ENCODE results near the gene NTF4. TPM values are rescaled to one million over a fixed set of nuclear protein-coding genes. Genes with fewer than 3 reads are reported as not detected.

The NTF4 gene
- 5.8 TPM for polyA plus RNA-seq (ENCODE audit: insufficient read length)

GRCh38 chr19:49064768-49065611 lies at the start of gene NTF4:
Gene NTF4 (minus strand): TSS chr19:49064818. CDS start chr19:49061997, 2,821 bp downstream.
- DNase-seq: no peak

DNA sequence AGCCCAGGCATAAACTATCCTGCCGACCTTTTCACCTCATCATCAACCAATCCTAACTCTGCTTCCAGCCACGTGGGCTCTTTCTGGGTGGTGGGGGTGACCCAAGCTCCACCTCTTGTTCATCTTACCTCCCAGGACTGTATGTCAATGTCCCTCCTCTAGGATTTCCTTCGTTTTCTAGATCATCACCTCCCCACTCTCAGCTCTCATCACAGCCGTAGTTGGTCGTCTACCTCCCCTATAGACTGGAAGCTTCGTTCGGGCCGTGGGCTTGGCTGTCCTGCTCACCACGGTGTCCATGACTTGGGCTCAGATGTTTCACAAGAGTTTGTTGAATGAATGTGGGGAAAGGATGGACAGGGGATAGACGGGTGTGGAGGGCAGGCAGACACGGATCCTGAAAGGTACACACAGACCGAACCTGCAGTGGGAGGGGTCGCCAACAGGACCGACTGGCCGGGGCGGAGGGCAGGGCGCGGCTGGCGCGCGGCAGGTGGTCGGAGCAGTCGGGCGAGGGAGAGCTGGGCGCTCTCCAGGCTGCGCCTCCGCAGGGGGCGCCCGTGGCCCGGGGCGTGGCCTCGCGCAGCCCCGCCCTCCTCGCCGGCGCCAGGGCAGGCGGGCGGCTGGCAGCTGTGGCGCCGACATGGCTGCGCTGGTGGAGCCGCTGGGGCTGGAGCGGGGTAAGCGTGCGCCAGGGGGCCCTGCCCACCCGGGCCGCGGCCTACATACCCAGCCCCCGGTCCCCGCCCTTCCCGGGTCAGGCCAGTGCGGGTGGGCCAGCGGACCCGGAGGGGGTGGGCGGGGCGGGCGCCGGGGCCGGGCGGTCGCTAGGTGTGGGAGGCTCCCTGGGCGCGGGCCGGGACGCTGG lies 49.4 kb upstream of the NTF4 start, which contains the start of gene LIN7B:
Gene LIN7B (plus strand): TSS at position 609 of the 868 bp plus-strand sequence. CDS start 35 bp downstream, at position 644.
- peak; percentile 78 for DNase-seq

- no peak for DNase-seq
Observed at GRCh38 chr19:49111218-49111998, 46.8 kb upstream of the NTF4 start.

- no peak for DNase-seq
Observed at GRCh38 chr19:49110567-49110966, 45.9 kb upstream of the NTF4 start.

DNA sequence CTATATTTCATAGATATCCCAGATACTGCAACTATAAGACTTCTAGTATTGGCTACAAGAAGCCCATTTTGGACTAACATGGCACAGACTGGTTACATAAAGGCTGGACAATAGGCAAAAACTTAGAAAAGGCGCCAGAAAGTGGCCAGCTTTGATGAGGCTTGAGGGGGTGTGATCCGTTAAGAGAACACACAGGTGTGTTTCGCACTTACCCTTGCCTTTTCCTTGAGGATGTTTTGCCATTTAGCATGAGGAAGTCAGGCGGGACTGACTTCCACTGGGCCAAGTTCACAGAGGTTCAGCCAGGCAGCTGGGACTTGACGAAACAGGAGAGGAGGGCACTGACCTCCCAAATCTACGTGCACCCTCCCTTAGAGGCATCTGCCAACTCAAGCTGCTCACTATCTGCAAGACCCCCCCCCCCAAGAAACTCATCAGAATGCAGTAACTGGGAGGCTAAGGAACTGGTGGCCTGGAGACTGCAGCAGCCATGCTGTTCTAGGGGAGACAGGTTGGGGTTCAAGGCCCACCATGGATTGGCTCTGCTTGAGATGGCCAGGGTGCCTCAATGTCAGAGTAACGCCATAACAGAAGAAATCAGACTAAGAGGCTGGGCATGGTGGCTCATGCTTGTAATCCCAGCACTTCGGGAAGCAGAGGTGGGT lies 45.1 kb upstream of the NTF4 start:
- DNase-seq: no peak

- DNase-seq: no peak
Observed at GRCh38 chr19:49109051-49109450, 44.4 kb upstream of the NTF4 start.

- no peak for DNase-seq
Observed at GRCh38 chr19:49107625-49108459, 43.2 kb upstream of the NTF4 start.

DNA sequence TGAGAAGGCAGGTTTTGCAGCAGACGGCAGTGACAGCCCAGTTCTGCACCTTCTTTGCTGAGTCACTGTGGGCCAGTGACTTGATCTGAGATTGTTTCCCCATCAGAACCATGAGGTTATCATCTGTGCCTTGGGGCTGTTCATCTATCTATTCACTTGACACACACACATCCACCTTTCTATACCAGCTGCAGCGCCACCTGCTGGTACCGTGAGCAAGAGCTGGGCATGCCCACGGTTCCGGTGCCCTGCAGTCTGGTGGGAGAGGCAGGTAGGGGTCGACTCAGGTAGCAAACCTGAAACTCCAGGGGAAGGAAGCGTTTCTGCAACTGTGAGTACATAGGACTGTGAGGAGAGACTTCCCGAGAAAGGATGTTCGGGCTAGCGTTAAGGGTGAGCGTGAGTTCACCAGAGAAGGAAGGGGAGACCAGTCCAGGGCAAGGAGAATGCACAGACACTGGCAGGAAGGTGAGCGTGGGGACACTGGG lies 42.1 kb upstream of the NTF4 start:
- no peak for DNase-seq

DNA sequence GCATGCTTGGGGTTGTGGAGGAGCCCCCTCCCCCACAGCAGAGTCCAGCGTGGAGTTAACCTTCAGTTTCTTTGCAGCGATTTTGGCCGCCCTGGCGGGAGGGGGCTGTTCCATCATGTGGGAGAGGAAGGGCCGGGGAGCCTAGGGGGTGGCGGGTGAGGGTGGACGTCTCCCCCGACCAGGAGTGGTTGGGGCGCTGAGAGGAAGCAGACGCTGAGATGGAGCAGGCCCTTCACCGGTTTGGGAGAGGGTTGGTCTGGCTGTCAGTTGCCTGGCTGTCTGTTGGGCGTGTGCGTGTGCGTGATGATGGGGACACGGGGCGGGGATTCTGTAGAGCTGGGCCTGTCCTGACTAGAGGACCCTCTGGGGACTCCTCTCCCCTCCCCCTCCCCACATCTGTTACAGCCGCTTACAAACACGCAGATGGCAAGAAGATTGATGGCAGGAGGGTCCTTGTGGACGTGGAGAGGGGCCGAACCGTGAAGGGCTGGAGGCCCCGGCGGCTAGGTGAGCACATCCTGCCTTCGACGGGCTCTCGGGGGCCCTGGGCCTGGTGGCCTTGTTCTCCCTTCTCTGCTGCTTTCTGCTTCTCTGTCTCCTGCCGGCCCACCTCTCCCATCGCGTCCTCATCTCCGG lies 39.7 kb upstream of the NTF4 start:
- peak; percentile 67 for DNase-seq

GRCh38 chr19:49103331-49104085 lies 38.9 kb upstream of the NTF4 start:
- DNase-seq: no peak

DNA sequence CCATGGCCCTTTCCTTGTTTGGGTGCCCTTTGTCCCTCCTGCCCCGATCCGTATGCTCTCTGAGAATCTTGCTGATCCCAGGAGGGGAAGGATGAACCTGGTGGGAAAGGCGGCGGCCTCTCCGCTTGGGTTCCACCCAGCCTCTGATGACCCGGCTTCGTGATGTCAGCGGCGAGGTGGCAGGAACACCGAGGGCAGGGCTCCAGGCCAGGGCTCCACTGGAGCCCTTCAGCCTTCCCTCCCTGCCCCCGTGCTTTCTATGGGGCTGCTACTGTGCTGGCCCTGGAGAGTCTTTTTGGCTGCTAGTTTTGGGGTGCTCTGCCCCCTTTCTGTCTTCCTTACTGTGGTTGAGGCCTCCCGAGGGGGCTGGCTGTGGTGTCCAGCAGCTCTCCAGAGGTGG lies 37.7 kb upstream of the NTF4 start:
- no peak for DNase-seq

DNA sequence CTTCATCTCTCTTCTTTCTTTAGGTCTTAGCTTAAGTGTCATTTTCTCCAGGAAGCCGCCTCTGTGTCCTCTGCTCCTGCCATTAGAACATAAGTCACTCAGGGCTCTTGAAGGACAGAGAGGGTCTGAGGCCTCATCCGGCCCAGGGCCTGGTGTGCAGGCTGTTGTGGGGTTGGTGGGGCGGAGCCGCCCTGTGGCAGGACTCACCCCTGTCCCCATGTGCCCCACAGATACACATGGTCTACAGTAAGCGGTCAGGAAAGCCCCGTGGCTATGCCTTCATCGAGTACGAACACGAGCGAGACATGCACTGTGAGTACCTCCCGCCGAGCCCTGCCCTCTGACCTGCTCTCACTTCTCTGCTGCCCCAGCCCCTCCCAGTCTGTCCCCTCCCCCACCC lies 36.5 kb upstream of the NTF4 start:
- no peak for DNase-seq

GRCh38 chr19:49098795-49099194 lies 34.2 kb upstream of the NTF4 start:
- DNase-seq: no peak

DNA sequence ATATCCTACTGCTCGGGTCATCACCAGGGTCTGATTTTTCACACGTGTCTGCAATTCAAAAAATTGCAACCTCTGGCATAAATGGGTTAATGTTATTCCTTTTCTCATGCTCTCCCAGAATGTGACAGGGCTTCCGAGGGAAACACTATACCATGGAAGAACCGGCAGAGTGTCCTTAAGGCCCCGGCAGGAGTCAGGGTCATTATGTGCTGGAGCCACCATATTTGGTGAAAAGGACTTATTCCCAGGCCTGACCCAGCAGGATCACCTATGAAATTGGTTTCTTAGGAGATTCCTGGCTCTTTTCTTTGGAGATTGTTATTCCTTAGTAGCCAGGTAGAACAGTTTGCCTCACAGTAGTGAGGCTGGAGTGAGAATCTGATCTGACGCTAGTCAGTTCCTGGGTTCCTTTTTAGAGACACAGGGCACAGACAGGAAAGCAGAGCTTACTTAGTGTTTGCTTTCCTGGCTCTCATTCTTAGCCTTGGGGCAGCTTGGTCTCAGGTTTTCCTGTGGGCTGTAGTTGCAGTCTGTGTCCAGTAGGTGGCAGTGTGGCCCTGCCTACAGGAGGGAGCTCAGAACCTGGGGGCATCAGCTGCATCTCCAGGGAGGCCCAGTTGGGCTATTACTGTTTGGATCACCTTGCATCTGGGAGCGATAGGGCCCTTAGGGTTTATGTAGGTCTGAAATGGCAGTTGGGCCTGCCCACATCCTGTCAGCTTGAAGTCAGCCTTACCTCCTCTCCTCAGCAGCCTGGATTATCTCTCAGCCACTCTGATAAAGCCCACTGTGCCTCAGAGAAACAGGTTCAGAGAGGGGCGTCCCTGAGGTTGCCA lies 33.1 kb upstream of the NTF4 start:
- peak; percentile 69 for DNase-seq

- DNase-seq: no peak
Observed at GRCh38 chr19:49094505-49095482, 30.2 kb upstream of the NTF4 start.

GRCh38 chr19:49092686-49093085 lies 28.1 kb upstream of the NTF4 start:
- DNase-seq: no peak

- no peak for DNase-seq
Observed at GRCh38 chr19:49091391-49092038, 26.9 kb upstream of the NTF4 start.
